Transverse colon (tissue), 4 donors: ENCODE data around the gene CATSPERD.

Experiments used
- CTCF ChIP-seq, 5 experiments: fragments of 200-600 bp in 3 of 5; fragments of 450-650 bp in 2 of 5; sonication (generic) in 3 of 5; IDR thresholded peaks; 1 replicate in 2 of 5; 2 replicates in 3 of 5; pipeline ENCODE4 v1.5.1; 2016 to 2017; ENCODE audit warnings: antibody characterized with exemption in 5 of 5, inconsistent platforms in 3 of 5, mild to moderate bottlenecking in 2 of 5, moderate library complexity in 1 of 5
- EP300 ChIP-seq: sonication (generic); formaldehyde crosslinking; IDR thresholded peaks from one replicate; pipeline ENCODE4 v1.6.1; 2017; ENCODE audit warnings: antibody characterized with exemption, low read depth
- POLR2A ChIP-seq: fragments of 450-650 bp; IDR thresholded peaks from one replicate; pipeline ENCODE4 v1.6.1; 2016; ENCODE audit warnings: antibody characterized with exemption, mild to moderate bottlenecking, moderate library complexity
- POLR2AphosphoS5 ChIP-seq, 3 donors: sonication (generic); formaldehyde crosslinking; IDR thresholded peaks; one replicate each; pipeline ENCODE4 v1.6.1; 2016; ENCODE audit warnings: antibody characterized with exemption in 3 of 3

DNA sequence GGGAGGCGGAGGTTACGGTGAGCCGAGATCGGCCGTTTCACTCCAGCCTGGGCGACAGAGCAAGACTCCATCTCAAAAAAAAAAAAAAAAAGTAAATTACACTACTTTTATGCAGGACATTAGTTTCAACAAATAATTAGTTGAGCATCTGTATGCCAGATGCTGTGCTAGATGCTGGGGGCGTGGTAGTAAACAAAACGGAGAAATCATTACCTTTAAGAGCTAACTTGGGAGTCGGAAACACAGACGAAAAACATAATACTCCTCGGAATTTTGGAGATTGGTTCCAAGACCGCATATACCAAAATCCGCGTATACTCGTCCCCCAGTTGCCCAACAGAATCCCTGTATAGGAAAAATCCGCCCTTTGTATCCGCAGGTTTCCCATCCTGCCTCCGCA, 71.8 kb downstream of the CATSPERD start:
- TF ChIP-seq CTCF (IDR thresholded peaks at IDR 0.05) = no peak
- TF ChIP-seq POLR2A = no peak
- TF ChIP-seq POLR2AphosphoS5 (IDR thresholded peaks at IDR 0.05) = no peak
- TF ChIP-seq EP300 = no peak
